ENCODE results near the gene LITAF.
"Not testable (repeated sequence)": the region's sequence is repeated elsewhere in the genome, so short reads cannot be mapped to it uniquely, and the experiment has no call there.

LITAF gene

DNA sequence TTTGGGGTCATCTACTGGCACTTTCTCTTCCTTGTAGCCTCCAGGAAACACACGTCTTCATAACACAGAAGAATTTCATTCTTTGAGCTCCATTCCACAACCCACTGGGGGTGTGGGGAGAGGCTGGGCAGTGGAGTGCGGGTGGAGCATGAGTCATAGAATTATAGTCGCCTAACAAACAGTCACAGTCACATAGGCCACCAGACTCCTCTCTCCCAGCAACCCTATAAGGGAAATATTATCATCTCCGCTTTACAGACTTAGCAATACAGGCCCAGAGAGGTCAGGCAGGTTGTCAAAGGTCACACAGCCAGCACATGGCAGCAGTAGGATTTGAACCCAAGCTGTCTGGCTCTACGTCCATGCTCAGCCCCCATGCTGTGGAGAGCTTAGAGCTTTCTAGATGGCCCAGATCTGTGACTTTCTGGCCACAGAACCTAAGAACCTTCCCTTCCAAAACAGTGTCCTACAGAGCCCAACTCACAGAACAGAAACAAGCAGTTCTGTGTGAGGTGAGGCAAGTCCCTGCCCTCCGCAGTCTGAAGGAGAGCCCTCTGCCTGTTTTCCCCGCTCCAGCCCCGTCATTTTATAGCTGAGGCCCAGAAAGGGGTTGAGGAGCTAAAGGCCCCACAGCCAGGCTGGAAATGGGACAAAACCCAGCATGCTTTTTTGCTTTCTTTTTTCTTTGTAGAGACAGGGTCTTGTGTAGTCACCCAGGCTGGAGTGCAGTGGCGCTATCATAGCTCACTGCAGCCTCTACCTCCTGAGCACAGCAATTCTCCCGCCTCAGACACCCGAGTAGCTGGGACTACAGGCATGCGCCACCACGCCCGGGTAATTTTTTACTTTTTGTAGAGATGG, 10.7 kb upstream of the LITAF start:
- DNase-seq (ENCODE audit: low spot score): no peak

DNA sequence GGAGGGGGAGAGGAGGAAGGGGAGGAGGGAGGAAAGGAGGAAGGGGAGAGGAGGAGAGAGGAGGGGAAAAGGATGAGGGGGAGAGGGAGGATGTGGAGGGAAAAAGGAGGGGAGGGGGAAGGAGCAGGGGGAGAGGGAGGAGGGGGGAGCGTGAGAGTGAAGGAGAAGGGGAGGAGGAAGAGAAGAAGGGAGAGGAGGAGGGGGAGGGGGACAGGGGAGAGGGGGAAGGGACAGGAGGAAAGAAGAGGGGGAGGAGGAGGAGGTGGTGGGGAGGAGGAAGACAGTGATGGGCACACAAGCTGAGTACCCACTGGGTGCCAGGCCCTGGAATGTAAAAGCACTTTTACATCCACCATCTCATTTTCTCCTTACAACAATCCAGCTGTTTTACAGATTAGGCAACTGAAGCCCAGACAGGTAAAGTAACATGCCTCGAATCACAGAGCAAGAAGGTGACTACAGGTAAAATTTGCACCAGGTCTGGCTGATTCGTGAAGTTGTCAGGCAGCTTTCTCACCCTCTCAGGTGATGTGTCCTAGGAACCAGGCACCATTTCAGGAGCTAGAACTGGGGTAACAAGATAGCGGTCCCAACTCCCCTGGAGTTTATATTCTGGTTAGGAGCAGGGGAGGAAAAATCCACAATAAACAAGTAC, 10.0 kb upstream of the LITAF start:
- no peak for DNase-seq (ENCODE audit: low spot score)

DNA sequence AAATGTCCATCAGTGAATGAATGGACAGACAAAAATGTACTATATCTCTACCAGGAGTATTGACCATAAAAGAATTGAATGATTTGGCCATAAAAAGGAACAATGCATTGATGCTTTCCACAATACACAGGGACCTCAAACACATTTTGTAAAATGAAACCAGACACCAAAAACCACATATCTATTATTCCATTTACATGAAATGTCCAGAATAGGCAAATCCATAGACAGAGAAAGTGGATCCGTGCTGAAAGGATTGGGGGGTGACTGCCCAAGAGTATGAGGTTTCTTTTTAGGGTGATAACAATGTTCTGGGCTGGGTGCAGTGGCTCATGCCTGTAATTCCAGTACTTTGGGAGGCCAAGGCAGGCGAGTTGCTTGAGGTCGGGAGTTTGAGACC, 6.9 kb upstream of the LITAF start:
- DNase-seq (ENCODE audit: low spot score): no peak

DNA sequence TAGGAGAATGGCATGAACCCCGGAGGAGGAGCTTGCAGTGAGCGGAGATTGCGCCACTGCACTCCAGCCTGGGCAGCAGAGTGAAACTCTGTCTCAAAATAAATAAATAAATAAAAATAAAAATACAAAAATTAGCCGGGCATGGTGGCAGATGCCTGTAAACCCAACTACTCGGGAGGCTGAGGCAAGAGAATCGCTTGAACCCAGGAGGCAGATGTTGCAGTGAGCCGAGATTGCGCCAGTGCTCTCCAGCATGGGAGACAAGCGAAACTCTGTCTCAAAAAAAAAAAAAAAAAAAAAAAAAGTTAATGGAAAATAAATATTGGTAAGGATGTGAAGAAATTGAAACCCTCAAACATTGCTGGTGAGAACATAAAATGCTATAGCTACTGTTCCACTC, 6.4 kb upstream of the LITAF start:
- DNase-seq (ENCODE audit: low spot score): not testable (repeated sequence)

DNA sequence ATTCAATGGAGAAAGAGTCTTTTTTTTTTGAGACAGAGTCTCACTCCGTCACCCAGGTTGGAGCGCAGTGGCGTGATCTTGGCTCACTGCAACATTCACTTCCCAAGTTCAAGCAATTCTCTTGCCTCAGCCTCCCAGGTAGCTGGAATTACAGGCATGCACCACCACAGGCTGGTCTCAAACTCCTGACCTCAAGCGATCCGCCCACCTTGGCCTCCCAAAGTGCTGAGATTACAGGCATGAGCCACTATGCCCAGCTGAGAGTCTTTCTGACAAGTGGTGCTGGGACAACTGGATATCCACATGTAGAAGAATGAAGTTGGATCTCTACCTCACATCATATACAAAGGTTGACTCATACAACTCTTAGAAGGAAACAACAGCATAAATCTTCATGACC, 4.9 kb upstream of the LITAF start:
- DNase-seq (ENCODE audit: low spot score): not testable (repeated sequence)

DNA sequence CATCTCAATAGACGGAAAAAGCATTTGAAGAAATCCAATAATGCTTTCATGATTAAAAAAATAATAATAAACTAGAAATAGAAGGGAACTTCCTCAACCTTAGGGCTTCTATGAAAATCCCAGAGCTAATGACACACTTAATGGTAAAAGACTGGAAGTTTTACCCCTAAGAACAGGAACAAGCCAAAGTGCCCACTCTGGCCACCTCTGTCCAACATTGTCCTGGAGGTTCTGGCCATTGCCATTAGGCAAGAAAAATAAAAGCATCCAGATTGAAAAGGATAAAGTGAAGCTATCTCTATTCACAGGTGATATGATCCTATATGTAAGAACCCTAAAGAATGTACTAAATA, 2.5 kb upstream of the LITAF start:
- no peak for DNase-seq (ENCODE audit: low spot score)

DNA sequence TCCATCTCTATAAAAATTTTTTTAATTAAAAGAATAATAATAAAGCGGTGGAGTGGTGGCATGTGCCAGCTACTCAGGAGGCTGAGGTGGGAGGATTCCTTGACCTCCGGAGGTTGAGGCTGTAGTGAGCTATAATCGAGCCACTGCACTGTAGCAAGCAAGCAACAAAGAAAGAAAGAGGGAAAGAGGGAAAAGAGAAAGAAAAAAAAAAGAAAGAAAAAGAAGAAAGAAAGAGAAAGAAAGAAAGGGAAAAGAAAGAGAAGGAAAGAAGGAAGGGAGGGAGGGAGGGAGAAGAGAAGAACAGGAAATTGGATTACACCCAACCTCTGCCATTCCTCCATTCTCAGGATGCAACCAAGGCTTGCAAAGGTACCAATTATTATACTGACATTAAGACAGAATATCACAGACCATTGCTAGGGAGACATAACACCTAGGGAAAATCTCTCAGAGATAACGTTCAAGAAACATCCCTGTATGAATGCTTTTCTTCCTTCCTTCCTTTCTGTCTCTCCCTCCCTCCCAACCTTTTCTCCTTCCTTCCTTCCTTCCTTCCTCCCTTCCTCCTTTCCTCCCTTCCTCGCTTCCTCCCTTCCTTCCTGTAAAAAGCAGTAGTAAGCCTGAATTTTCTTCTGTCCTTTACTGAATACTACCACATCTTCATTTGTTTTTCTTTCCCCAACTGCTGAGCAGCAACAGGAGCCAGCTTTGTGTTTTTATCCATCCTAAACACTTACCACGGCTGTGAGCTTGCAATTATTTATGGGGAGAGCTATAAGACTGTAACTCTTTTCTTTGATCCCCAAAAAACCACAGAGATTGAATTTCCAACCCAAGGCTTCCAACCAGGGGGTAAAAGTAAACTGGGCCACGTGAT, 1.8 kb upstream of the LITAF start:
- no peak for DNase-seq (ENCODE audit: low spot score)

DNA sequence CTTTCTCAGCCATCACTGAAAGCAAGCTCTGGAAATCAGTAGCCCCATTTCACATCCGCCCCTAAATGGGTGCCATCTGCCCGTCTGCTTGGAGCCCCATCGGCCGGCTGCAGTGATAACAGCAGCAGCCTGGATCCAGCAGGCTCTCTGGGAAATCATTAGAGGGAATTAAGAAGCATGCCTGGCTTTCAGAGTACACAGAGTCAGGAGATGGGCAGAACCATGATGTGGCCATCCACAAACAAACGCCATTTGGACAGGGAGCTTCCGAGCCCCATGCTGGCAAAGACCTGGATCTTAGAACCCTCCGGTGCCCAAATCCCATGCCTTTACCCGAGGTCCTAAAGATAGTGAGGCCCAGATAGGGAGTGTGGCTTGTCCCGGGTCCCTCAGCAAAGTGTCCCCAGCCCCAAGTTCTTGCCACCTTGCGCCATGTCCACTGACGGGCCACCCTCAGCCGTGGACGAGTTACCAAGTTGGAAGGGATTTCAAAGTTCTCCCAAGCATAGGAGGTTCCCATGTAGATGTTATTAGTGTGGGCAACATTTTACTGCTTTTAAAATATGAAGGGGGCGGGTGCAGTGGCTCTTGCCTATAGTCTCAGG, 1.0 kb upstream of the LITAF start:
- DNase-seq (ENCODE audit: low spot score): no peak

DNA sequence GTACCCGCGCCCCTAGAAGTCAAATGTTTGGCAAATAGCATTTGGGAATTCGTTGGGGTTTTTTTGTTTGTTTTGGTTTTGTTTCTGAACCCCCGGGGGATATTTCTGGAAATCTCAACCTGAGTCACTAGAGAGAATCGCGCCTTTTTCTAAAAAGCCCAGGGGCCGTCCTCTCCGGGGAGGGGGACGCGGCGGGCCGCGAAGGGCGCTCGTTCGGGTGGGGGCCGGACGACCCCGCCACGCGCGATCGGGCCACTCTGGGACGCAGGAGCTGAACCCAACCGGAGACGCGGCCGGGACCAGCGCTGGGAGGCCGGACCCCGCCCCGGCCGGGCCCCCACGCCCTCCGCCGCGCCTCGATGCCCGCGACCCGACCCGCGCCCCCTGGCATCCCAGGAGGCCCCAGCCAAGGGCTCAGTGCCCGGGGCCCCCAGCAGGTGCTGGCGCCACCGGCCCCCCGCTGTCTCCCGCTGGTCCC, 302 bp downstream of the LITAF start:
- DNase-seq (ENCODE audit: low spot score): no peak

DNA sequence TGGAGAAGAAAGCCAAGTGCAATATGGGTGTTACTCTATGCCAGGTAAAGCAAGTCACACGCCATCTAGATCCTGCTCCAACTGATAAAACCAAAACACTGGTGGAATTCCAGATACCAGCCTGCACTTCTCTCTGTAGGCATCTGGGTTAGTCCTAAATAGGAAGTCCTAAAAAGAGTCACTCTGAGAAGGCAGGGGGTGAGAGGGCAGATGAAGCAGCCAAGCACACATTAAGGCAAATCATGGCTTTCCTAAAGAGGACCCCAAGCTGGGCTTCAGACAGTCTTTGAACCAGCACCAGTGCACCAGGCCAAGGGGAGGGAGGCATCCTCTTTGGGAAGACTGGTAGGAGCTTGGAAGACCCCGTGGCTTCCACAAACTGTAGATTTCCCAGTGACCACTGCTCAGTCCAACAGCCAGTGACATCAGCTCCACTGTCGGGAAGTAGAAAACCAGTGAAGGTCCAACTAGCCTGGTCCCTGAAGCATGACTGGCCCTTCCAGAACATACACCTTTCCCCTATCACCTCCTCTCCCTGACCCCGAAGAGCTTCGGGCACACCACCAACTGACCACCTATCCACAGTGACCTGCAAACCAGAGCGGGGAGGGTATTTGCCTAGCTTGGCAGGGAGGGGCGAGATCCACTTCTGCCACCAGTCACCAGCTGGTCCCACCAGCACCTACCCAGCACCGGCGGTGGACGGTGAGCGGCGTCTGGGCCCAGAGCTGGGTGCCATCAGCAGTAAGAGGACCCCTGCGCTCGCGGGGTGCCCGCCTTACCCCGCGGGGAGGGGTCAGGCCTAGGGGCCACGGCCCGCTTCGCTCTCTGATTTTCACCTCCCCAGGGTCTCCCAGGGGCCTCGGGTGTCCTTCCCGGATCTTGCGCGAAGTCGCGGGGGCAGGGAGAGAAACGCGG, 1.0 kb downstream of the LITAF start:
- no peak for DNase-seq (ENCODE audit: low spot score)

DNA sequence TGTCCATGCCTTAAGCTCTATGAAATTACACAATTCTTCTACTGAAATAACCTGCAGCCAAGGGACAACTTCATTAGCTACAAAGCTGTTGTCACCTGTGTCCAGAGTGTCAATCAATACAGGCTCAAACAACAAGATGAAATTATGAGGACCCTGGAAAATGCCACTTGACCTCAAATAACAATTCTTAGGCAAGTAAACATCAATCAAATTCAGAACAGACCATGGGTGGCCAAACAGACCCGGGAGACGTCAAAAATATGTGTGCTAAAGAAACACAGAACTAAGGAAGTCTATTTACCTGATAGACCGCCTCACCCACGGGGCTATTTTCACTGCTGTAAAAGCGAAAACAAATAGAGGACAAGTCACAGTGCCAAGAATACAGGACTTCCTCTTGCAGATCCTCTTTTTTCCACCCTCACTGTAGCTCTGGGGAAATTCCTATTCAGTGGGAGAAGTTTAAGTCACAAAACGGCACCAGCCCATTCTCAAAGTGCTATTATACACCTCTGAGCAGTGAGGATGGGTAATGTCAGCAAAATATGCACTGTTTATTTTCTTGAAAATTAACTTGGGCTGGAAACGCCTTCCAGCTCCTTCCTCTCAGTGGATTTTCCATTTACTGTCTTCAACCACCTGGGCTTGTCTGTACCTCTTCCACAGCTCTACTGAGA, 2.7 kb downstream of the LITAF start:
- DNase-seq (ENCODE audit: low spot score): no peak

DNA sequence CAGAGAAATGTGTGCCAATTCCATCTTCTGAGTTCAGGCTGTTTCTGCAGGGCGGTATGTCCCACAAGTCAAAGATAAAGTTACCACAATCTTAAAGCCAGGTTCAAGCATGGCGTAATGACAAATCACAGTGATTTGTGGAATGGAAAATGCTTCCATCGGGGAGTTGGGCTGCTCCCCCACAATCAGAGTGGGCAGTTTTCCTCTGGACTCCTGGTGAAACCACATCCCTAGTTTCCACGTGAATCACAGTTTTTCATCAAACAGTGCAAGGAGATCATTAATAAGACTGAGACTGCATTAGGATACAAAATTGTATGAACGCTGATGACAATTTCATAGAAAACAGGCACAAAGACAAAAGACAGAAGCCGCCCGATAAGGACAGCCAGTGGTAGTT, 3.6 kb downstream of the LITAF start:
- DNase-seq (ENCODE audit: low spot score): no peak

DNA sequence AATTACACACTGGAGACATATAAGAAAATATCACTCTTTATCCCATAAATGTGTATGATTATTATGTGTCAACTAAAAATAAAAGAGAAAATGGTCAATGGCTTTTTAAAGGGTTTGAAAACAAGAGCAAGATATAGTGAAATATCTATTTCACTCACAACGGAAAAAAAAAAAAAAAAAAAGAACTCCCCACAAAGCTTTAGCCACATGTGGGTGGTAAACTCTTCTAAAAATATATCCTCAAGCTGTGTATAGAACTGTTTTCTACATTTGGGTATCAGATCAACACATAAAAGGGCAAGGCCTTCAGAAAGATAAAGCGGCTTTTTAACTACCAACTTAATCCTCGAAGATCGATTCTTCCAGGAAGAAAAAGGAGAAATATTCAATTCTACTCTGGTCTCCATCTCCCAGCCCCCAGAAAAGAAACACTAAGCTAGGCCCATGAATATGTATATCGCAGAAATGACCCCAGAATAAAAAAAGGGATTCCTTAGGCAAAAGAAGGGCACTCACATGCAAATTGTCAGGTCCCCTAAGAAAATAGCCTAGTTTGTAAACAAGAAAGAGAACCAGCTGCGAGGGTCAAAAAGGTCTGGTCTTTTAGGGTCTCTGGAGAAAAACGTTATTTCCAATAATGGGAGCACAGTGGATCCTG, 4.4 kb downstream of the LITAF start:
- no peak for DNase-seq (ENCODE audit: low spot score)

DNA sequence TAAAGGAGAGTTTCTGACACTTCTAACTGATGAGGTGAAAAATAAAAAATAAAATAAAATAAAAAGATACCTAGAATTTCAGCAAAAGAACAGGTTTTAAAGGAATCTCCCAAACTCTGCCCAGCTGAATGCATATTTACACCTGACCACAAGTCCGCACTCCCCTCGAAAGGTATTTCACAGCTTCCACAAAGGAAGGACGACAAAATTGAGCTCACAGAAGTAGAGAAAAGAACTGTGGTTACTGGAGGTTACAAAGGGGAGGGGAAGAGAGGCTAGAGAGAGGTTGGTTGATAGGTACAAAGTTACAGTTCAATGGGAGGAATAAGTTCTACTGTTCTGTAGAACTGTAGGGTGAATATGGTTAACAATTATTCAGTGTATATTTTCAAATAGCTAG, 5.0 kb downstream of the LITAF start:
- no peak for DNase-seq (ENCODE audit: low spot score)

DNA sequence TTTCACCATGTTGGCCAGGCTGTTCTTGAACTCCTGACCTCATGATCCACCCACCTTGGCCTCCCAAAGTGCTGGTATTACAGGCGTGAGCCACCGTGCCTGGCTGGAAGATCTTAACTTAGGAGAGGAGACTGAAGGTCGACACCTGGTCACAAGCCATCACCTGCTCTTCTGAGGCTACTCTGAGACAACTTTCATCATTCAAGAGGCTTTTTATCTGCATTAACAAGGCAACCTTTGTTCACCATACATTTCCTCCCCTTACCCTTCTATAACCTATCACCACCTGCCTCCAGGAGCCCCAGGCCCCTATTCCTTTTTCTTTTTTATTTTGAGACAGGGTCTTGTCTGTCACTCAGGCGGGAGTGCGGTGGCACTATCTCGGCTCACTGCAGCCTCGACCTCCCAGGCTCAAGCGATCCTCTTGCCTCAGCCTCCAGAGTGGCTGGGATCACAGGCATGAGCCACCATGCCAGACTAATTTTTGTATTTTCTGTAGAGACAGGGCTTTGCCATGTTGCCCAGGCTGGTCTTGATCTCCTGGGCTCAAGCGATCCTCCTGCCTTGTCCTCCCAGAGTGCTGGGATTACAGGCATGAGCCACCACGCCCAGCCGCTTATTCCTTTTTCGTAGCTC, 6.2 kb downstream of the LITAF start:
- DNase-seq (ENCODE audit: low spot score): no peak

DNA sequence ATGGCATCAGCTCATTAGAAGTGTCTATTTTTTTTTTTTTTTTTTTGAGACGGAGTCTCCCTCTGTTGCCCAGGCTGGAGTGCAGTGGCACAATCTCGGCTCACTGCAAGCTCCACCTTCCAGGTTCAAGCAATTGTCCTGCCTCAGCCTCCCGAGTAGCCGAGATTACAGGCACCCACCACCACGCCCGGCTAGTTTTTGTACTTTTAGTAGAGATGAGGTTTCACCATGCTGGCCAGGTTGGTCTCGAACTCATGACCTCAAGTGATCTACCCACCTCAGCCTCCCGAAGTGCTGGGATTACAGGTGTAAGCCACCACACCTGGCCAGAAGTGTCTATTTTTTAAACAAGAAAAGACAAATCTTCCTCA, 9.4 kb downstream of the LITAF start:
- not testable (repeated sequence) for DNase-seq (ENCODE audit: low spot score)

DNA sequence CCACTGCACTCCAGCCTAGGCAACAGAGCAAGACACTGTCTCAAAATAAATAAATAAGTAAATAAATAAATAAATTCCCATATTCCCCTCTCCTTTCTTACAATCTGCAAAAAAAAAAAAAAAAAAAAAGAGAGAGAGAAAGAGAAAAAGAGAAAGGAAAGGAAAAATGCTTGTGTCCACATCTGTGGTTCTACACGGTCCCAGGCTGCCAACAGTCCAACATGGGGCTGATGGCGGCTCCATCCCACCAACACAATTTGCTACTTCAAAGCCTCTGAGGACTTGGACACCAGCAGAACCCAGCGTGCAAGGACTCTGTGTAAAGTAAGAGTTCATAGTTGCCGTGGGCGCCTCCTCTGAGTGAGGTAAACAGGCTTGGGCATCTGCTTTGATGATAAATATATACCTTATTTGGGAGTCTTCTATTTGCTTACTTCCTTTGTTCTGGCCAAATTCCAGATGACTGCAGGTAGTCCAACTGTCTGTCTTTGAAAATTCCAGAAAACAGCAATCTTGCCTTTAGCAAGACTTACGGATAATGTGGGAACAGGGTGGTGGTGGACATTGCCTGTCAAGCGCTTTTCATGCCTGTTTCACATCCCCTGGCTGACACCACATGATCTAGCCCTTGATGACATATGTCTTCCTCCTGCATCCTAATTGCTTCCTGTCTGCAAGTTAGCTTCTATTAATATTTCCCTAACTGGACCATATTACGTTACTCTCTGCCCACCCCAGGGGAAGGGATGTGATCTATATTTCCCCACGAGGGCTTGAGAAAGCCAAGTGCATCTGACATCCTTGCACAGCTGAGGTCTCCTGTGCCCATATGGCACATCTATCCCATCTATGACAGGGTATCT, 10.1 kb downstream of the LITAF start:
- no peak for DNase-seq (ENCODE audit: low spot score)

DNA sequence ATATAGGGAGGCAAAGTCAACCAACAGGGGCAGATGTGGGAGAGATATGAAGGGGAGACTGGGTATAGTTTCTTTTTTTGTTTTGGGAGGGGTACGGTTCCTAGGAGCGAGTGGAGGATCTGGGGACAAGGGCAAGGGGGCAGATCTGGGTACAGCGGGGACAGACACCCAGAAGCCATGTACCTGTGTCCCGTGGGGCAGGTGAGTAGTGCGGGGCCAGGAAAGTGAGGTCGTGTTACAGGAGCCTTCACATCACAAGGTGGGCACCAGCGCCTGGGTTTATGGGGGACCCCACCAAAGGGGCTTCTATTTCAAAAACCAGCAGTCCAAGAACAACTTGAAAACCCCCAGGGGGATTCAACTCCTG, 11.5 kb downstream of the LITAF start:
- DNase-seq (ENCODE audit: low spot score): no peak

Data from hematopoietic multipotent progenitor cell treated with erythropoietin and hydrocortisone succinate and interleukin-3 and kit ligand, for 15 days (in vitro differentiated cells).